SK-N-SH (cell line): Measurements from ENCODE around the gene SLC16A12. TPM values are rescaled to one million over a fixed set of nuclear protein-coding genes. Genes with fewer than 3 reads are reported as not detected.
"Not testable (repeated sequence)": the region's sequence is repeated elsewhere in the genome, so short reads cannot be mapped to it uniquely, and the experiment has no call there.

Source experiments
- CTCF ChIA-PET: fragments of 300-600, 350-600 bp; formaldehyde crosslinking; extraction: SDS; loops from one replicate; lab custom pipeline; 2021; lab: Yijun Ruan, JAX
- POLR2A ChIA-PET: fragments of 350-600 bp; sonication (Branson Sonifier 250); formaldehyde crosslinking; extraction: SDS; loops from one replicate; lab custom pipeline; 2020; ENCODE audit warnings: antibody characterized with exemption, inconsistent platforms; lab: Yijun Ruan, JAX
- DNase-seq: peaks from one replicate; pipeline ENCODE4 v3.0.0; 2012
- H2AFZ ChIP-seq: fragments of 200-600 bp; sonication (generic); 2 replicates; pipeline ENCODE4 v1.8.1; 2016; ENCODE audit warnings: antibody characterized with exemption, mild to moderate bottlenecking, low read depth
- H3F3A ChIP-seq: fragments of 200-600 bp; sonication (generic); replicated peaks from 2 replicates; pipeline ENCODE3; 2016; ENCODE audit warnings: antibody characterized with exemption, mild to moderate bottlenecking; ENCODE audit not compliant: insufficient read depth
- H3K27ac ChIP-seq, 2 experiments: fragments of 200-500 bp in 1 of 2; fragments of 200-600 bp in 1 of 2; sonication (Bioruptor generic) in 1 of 2; sonication (generic), shearing (Covaris generic) in 1 of 2; 2 replicates each; pipeline versions ENCODE4 v1.5.1 to v1.6.1; 2014 to 2016; ENCODE audit warnings: low read depth in 2 of 2, inconsistent platforms in 1 of 2, low read length in 1 of 2, mild to moderate bottlenecking in 1 of 2, mixed read lengths in 1 of 2
- H3K27me3 ChIP-seq: fragments of 200-600 bp; sonication (generic), shearing (Covaris generic); 2 replicates; pipeline ENCODE4 v1.6.1; 2016; ENCODE audit warnings: mixed run types; ENCODE audit not compliant: insufficient read depth
- H3K36me3 ChIP-seq, 2 experiments: fragments of 200-500 bp in 1 of 2; fragments of 200-600 bp in 1 of 2; sonication (Bioruptor generic) in 1 of 2; sonication (generic) in 1 of 2; replicated peaks in 1 of 2; 2 replicates each; pipeline versions ENCODE3 to v1.5.1; 2014 to 2016; ENCODE audit warnings: low read length in 1 of 2, mild to moderate bottlenecking in 1 of 2; ENCODE audit not compliant: insufficient read depth in 2 of 2, control insufficient read depth in 1 of 2
- H3K4me1 ChIP-seq, 2 experiments: fragments of 200-500 bp in 1 of 2; fragments of 200-600 bp in 1 of 2; sonication (Bioruptor generic) in 1 of 2; sonication (generic), shearing (Covaris generic) in 1 of 2; 2 replicates each; pipeline versions ENCODE4 v1.5.1 to v1.6.1; 2014 to 2016; ENCODE audit warnings: low read depth in 1 of 2, low read length in 1 of 2, mixed run types in 1 of 2; ENCODE audit not compliant: insufficient read depth in 2 of 2, control insufficient read depth in 1 of 2
- H3K4me2 ChIP-seq: fragments of 200-600 bp; sonication (generic), shearing (Covaris generic); 2 replicates; pipeline ENCODE4 v1.6.1; 2017; ENCODE audit warnings: mixed run types
- H3K4me3 ChIP-seq, 2 experiments: fragments of 200-500 bp in 1 of 2; fragments of 200-600 bp in 1 of 2; sonication (Bioruptor generic) in 1 of 2; sonication (generic), shearing (Covaris generic) in 1 of 2; 2 replicates each; pipeline versions ENCODE4 v1.5.1 to v1.8.1; 2014 to 2016; ENCODE audit warnings: low read depth in 2 of 2, inconsistent platforms in 1 of 2, low read length in 1 of 2, mild to moderate bottlenecking in 1 of 2, mixed read lengths in 1 of 2, moderate library complexity in 1 of 2
- H3K79me2 ChIP-seq: fragments of 200-600 bp; sonication (generic); 2 replicates; pipeline ENCODE4 v1.8.1; 2017; ENCODE audit warnings: mild to moderate bottlenecking; ENCODE audit not compliant: insufficient read depth
- H3K9ac ChIP-seq: fragments of 200-600 bp; sonication (generic); 2 replicates; pipeline ENCODE4 v1.6.1; 2017; ENCODE audit warnings: mixed run types
- H3K9me2 ChIP-seq: fragments of 200-600 bp; sonication (generic); 2 replicates; pipeline ENCODE4 v1.6.1; 2017; ENCODE audit warnings: mixed run types
- H3K9me3 ChIP-seq: fragments of 200-600 bp; sonication (generic); 2 replicates; pipeline ENCODE4 v1.6.1; 2017; ENCODE audit warnings: mixed run types, mild to moderate bottlenecking, moderate library complexity
- H4K20me1 ChIP-seq: fragments of 200-600 bp; sonication (generic); 2 replicates; pipeline ENCODE4 v1.6.1; 2017; ENCODE audit warnings: mild to moderate bottlenecking, mixed run types; ENCODE audit not compliant: insufficient read depth
- FOSL2 ChIP-seq: IDR thresholded peaks from 2 replicates; pipeline ENCODE4 v1.4.0; 2012; ENCODE audit warnings: low read depth, mild to moderate bottlenecking, moderate library complexity, borderline replicate concordance
- GATA2 ChIP-seq: sonication (generic); formaldehyde crosslinking; IDR thresholded peaks from 2 replicates; pipeline ENCODE4 v1.5.0; 2020; ENCODE audit warnings: mild to moderate bottlenecking, missing genetic modification reagents
- MXI1 ChIP-seq: IDR thresholded peaks from 2 replicates; pipeline ENCODE4 v1.6.1; 2012; ENCODE audit warnings: mild to moderate bottlenecking, low read depth, low read length, improper control_type of control experiment
- POLR2AphosphoS5 ChIP-seq: IDR thresholded peaks from 2 replicates; pipeline ENCODE4 v1.6.1; 2012; ENCODE audit warnings: low read depth, low read length
- RAD21 ChIP-seq: IDR thresholded peaks from 2 replicates; pipeline ENCODE4 v1.6.1; 2012; ENCODE audit warnings: mild to moderate bottlenecking, low read length
- WGBS: methylation state at CpG from one replicate; pipeline ENCODE4 v1.1.6; 2017; ENCODE audit warnings: low lambda C conversion rate; 5-methylcytosine and 5-hydroxymethylcytosine counted together
- polyA plus RNA-seq, 3 experiments: library from polyadenylated mRNA; depleted of rRNA; stranded (reverse); fragments of >200 nt; gene quantifications; 2 replicates each; pipeline ENCODE4 v1.2.3, GENCODE V29; 2012

The SLC16A12 gene
- polyA plus RNA-seq, 1 of the 3 experiments (the other 2 are of a cell fraction), result 0.13 TPM

DNA sequence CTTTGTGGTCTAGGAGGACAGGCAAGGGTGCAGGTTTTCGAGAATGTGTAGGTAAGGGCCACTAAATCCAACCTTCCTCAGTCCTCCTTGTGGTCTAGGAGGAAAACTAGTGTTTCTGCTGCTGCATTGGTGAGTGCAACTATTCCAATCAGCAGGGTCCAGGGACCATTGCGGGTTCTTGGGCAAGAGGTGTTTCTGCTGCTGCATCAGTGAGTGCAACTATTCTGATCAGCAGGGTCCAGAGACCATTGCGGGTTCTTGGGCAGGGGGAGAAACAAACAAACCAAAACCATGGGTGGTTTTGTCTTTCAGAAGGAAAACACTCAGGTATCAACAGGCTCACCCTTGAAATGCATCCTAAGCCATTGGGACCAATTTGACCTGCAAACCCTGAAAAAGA is 127.6 kb downstream of the SLC16A12 start:
- H3K27ac ChIP-seq, H3K4me3 ChIP-seq, H3K9ac ChIP-seq, H2AFZ ChIP-seq, H3K36me3 ChIP-seq, H3K4me2 ChIP-seq, CTCF ChIA-PET, DNase-seq, POLR2A ChIA-PET, H3K4me1 ChIP-seq, H3K27me3 ChIP-seq, H3F3A ChIP-seq, H3K9me2 ChIP-seq, H3K79me2 ChIP-seq, H3K9me3 ChIP-seq, H4K20me1 ChIP-seq: not testable (repeated sequence)
- 88% methylated on average over 3 of the region's 3 CpGs for WGBS

DNA sequence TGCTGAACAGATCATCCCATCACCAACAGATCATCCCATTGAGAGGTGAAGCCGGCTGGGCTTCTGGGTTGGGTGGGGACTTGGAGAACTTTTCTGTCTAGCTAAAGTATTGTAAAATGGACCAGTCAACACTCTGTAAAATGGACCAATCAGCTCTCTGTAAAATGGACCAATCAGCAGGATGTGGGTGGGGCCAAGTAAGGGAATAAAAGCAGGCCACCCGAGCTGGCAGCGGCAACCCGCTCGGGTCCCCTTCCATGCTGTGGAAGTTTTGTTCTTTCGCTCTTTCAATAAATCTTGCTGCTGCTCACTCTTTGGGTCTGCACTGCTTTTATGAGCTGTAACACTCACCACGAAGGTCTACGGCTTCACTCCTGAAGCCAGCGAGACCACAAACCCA is 129.2 kb downstream of the SLC16A12 start:
- POLR2A ChIA-PET, H3K27me3 ChIP-seq, H3K27ac ChIP-seq, H3K4me1 ChIP-seq, H3K36me3 ChIP-seq, H2AFZ ChIP-seq, H3F3A ChIP-seq, H3K9ac ChIP-seq, H3K9me2 ChIP-seq, CTCF ChIA-PET, DNase-seq, H3K79me2 ChIP-seq, H3K4me2 ChIP-seq, H4K20me1 ChIP-seq, H3K4me3 ChIP-seq, H3K9me3 ChIP-seq: not testable (repeated sequence)
- 96% methylated on average over 9 of the region's 9 CpGs for WGBS

DNA sequence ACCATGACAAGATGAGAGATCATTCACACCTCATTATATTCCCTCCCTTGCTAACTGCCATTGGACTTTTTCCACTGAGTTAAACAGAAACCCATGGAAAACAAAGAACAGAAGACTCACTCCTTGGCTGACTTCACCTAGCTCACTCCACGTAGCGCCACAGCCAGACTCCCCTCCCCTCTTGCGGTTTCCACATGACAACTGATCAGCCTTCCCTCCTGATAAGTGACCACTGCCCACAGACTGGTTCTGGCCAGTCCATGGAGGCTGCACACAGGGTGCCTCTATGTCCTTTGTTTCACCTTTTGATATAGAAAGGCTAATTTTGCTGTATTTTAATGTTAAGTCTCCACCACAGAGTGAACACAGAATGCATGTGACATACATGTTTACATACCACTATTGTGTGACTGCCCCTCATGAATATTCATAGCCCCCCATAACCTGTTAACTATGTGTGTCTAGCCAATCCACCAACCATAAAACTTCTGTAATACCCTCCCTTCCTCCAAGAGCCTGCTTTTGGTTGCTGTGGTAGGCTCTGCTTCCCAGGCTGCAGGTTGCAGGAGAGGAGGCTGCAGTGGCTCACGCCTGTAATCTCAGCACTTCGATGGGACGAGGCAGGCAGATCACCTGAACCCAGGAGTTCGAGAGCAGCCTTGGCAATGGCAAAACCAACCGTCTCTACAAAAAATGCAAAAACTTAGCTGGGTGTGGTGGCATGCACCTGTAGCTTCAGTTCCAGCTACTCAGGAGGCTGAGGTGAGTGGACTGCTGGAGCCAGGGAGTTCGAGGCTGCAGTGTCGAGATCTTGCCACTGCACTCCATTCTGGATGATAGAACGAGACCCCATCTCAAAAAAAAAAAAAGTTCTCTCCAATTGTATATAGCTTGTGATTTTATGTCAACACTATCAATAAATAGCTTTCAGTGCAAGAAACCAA is 131.0 kb downstream of the SLC16A12 start:
- WGBS, result 91% methylated on average over 11 of the region's 11 CpGs
- Histone ChIP-seq H3K79me2 (no peaks in the 10 kb centered on the region), H3K4me1 (no peaks in the 10 kb centered on the region), H3K4me3 (no peak overlapping the region), H3F3A (no peaks in the 10 kb centered on the region), H3K9me2 (no peaks in the 10 kb centered on the region), H3K4me2 (no peak overlapping the region), H4K20me1 (no peaks in the 10 kb centered on the region), H3K9me3 (no peaks in the 10 kb centered on the region), H3K36me3 (peaks cover 0 to 2% of the 10 kb centered on the region in 2 experiments), H3K27ac (no peak overlapping the region), H3K9ac (no peak overlapping the region), H3K27me3 (no peaks in the 10 kb centered on the region), H2AFZ (no peak overlapping the region)
- ChIA-PET CTCF (no interaction called here), POLR2A (no interaction called here)
- no peak for DNase-seq
- TF ChIP-seq MXI1 (no peak), RAD21 (no peak), POLR2AphosphoS5 (no peak), FOSL2 (no peak), GATA2 (CRISPR knock-in tag) (no peak)
